Nephron progenitor cell (in vitro differentiated cells): Measurements from ENCODE around the gene ABI3BP.
"Not testable (repeated sequence)": the region's sequence is repeated elsewhere in the genome, so short reads cannot be mapped to it uniquely, and the experiment has no call there.

ENCODE experiments used
- DNase-seq: peaks from one replicate; pipeline ENCODE4 v3.0.0; 2021
- H3K27ac Mint-ChIP-seq: 2 replicates; pipeline ENCODE4 v1.8.0; 2021; ENCODE audit warnings: mild to moderate bottlenecking, moderate library complexity, mixed read lengths
- H3K27me3 Mint-ChIP-seq: 2 replicates; pipeline ENCODE4 v1.8.0; 2021; ENCODE audit warnings: mild to moderate bottlenecking, low read depth, mixed read lengths; ENCODE audit not compliant: poor library complexity
- H3K36me3 Mint-ChIP-seq: 2 replicates; pipeline ENCODE4 v1.8.0; 2021; ENCODE audit warnings: low read depth, mixed read lengths
- H3K4me1 Mint-ChIP-seq: 2 replicates; pipeline ENCODE4 v1.8.0; 2021; ENCODE audit warnings: mixed read lengths
- H3K4me3 Mint-ChIP-seq: 2 replicates; pipeline ENCODE4 v1.8.0; 2021; ENCODE audit warnings: mild to moderate bottlenecking, moderate library complexity, mixed read lengths
- H3K9me3 Mint-ChIP-seq: 2 replicates; pipeline ENCODE4 v1.8.0; 2021; ENCODE audit warnings: mild to moderate bottlenecking, moderate library complexity, mixed read lengths
- TF ChIP-seq, protein P1 (sequence below): fragments of 200-600 bp; sonication (generic); IDR thresholded peaks from 2 replicates; pipeline ENCODE4 v1.5.0; 2021; ENCODE audit warnings: antibody characterized with exemption

Gene ABI3BP

DNA sequence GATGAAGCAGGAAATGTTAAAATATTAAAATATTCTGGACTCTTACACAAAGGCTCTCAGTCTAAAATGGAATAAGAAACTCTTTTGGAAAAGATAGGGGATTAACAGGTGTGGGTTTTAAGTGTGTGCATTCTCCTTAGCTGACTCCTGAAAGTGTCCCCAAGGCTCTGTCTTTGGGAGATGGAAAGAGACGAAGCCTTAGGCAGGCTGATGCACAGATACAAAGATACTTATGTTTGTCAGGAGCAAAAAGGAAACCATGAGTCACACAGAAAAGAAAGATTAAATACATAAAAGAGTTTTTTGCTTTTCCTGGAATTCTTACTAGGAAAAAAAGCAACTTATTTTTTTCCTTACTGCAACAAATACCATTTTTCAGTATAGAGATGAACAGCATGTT lies 23.8 kb upstream of the ABI3BP start:
- no peak for DNase-seq
- peaks cover 6% of the 10 kb centered on the region for H3K9me3 Mint-ChIP-seq
- H3K27ac Mint-ChIP-seq: no peak overlapping the region
- no peaks in the 10 kb centered on the region for H3K36me3 Mint-ChIP-seq
- no peaks in the 10 kb centered on the region for H3K4me1 Mint-ChIP-seq
- H3K4me3 Mint-ChIP-seq: no peak overlapping the region
- TF ChIP-seq, protein P1, sequence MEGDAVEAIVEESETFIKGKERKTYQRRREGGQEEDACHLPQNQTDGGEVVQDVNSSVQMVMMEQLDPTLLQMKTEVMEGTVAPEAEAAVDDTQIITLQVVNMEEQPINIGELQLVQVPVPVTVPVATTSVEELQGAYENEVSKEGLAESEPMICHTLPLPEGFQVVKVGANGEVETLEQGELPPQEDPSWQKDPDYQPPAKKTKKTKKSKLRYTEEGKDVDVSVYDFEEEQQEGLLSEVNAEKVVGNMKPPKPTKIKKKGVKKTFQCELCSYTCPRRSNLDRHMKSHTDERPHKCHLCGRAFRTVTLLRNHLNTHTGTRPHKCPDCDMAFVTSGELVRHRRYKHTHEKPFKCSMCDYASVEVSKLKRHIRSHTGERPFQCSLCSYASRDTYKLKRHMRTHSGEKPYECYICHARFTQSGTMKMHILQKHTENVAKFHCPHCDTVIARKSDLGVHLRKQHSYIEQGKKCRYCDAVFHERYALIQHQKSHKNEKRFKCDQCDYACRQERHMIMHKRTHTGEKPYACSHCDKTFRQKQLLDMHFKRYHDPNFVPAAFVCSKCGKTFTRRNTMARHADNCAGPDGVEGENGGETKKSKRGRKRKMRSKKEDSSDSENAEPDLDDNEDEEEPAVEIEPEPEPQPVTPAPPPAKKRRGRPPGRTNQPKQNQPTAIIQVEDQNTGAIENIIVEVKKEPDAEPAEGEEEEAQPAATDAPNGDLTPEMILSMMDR: no peak
- H3K27me3 Mint-ChIP-seq: peaks cover 8% of the 10 kb centered on the region

DNA sequence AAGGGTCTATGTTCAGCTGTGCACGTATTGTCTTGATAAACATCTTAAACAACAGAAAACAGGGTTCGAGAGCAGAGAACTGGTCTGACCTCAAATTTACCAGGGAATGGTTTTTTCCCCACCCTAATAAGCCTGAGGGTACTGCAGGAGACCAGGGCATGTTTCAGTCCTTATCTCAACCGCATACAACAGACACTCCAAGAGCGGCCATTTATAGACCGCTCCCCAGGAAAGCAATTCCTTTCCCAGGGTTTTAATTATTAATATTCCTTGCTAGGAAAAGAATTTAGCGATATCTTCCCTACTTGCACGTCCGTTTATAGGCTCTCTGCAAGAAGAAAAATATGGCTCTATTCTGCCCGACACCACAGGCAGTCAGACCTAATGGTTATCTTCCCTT lies 19.1 kb upstream of the ABI3BP start:
- not testable (repeated sequence) for H3K36me3 Mint-ChIP-seq, H3K4me1 Mint-ChIP-seq, H3K4me3 Mint-ChIP-seq, DNase-seq, H3K27ac Mint-ChIP-seq, H3K27me3 Mint-ChIP-seq
- H3K9me3 Mint-ChIP-seq: peaks cover 26% of the 10 kb centered on the region

DNA sequence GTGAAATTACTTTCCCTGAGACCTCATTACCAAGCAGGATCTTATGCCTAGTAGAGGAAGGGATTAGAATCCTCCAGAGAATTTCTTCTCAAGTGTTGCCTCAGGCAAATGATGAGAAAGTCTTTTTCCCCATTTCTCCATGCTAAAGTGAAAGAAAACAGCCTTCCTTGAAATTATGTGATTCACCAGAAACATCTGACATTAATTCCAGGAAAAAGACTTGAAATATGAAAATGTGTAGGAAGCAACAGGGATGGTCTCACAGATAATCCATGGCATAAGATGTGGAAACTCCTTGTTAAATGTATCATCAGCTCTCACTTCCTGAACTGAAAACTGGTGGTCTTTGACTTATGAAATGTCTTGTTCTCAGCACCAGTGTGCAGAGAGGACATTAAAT lies 17.9 kb upstream of the ABI3BP start:
- Mint-ChIP-seq H3K27me3 (peaks cover 4% of the 10 kb centered on the region), H3K4me1 (no peaks in the 10 kb centered on the region), H3K9me3 (peaks cover 26% of the 10 kb centered on the region), H3K27ac (no peak overlapping the region), H3K4me3 (no peak overlapping the region), H3K36me3 (no peaks in the 10 kb centered on the region)
- TF ChIP-seq, protein P1: no peak
- no peak for DNase-seq

- Mint-ChIP-seq H3K4me3 (no peak overlapping the region), H3K27me3 (peaks cover 4% of the 10 kb centered on the region), H3K27ac (no peak overlapping the region), H3K36me3 (no peaks in the 10 kb centered on the region), H3K9me3 (peaks cover 26% of the 10 kb centered on the region), H3K4me1 (no peaks in the 10 kb centered on the region)
- TF ChIP-seq, protein P1: no peak
- DNase-seq: no peak
Measured at GRCh38 chr3:101010296-101010695, 17.1 kb upstream of the ABI3BP start.

DNA sequence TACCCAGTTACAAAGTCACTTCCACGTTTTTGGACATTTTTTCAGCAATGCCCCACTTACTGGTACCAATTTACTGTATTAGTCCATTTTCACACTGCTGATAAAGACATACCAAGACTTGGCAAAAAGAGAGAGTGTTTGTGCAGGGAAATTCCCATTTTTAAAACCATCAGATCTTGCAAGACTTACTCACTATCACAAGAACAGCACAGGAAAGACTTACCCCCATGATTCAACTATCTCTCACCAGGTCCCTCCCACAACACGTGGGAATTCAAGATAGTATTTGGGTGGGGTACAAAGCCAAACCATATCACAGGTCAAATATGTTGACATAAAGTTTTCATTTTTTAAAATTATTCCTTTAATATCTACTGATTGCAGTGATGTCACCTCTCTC lies 16.2 kb upstream of the ABI3BP start:
- no peaks in the 10 kb centered on the region for H3K4me1 Mint-ChIP-seq
- H3K36me3 Mint-ChIP-seq: no peaks in the 10 kb centered on the region
- no peak overlapping the region for H3K4me3 Mint-ChIP-seq
- H3K27me3 Mint-ChIP-seq: peaks cover 4% of the 10 kb centered on the region
- TF ChIP-seq, protein P1: no peak
- peaks cover 26% of the 10 kb centered on the region for H3K9me3 Mint-ChIP-seq
- no peak overlapping the region for H3K27ac Mint-ChIP-seq
- DNase-seq: no peak

DNA sequence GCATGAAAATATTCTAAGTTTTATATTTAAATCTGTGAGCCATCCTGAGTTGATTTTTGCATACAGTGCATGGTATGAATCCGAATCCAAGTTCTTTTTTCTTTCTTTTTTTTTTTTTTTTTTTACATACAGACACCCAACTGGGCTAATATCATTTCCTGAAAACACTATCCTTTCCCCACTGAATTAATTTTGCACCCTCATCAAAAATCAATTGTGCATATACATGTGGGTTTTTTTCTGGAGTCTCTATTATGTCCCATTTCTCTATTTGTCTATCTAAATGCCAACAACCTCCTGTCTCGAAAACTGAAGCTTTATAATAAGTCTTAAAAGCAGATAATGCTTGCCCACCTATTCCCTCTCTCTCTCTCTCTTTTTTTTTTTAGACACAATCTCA lies 5.9 kb upstream of the ABI3BP start:
- H3K4me3 Mint-ChIP-seq: no peak overlapping the region

More for the DNA sequence above, 5.9 kb upstream of the ABI3BP start:
- no peaks in the 10 kb centered on the region for H3K36me3 Mint-ChIP-seq
- H3K27ac Mint-ChIP-seq: no peak overlapping the region
- no peaks in the 10 kb centered on the region for H3K27me3 Mint-ChIP-seq
- peaks cover 5% of the 10 kb centered on the region for H3K9me3 Mint-ChIP-seq
- TF ChIP-seq, protein P1: no peak
- DNase-seq: no peak
- no peaks in the 10 kb centered on the region for H3K4me1 Mint-ChIP-seq
